NCI-H1930 (cell line): ENCODE measurements around the gene PTDSS2.

ENCODE experiments used
- DNase-seq, 2 experiments: peaks; one replicate each; lab custom pipeline; 2025; lab: John Stamatoyannopoulos, UW

PTDSS2 gene

GRCh38 chr11:492427-493226 lies 42.5 kb downstream of the PTDSS2 start:
- DNase-seq: no peak

DNA sequence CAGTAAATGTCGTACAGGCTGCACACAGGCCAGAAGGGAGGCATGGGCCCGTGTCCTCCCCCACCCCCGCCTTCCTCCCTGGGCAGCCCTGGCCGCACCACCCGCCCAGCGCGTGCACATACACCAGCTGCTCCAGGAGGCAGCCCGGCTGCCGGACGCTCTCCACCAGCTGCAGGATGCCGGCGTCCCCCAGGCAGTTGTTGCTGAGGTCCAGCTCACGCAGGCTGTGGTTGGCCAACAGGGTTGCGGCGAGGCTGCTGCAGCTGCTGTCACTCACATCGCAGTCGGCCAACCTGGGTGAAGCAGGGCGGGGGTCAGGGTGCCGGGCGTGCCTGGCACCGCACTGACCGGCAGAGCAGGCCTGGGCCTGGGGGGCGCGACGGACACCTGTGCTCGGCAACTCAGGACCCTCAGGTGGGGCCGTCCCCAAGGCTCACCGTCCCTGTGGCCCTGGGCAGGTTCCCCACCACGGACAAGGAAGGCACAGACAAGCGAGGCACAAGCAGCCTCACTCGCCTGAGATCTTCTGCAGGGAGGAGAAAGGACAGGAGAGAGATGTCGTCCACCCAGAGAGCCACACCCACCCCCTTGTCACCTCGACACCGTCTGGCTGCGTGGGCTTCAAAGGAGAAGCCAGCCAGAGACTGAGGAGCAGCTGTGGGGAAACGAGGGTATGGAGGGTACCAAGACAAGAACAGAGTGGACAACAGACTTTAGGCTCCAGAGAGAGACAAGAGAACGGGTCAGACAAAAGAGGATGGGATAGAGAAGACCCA lies 44.9 kb downstream of the PTDSS2 start:
- no peak for DNase-seq

DNA sequence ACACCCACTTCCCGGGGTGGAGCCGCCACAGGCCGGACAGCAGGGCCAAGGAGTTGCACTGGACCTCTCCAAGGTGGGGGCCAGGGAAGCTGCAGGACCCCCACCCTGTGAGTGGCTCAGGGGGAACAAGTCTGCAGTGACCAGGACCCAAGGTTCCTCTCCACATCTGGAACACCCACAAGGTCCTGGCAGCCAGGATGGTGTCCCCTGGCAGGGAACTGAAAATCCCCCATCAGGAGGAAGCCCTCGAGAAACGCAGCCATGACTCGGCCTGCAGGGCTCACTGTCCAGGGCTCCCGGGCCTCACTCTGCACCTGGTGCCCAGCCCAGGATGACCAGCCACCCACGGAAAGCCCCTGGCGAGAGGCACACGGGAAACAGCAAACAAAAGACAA lies 45.5 kb downstream of the PTDSS2 start:
- no peak for DNase-seq

DNA sequence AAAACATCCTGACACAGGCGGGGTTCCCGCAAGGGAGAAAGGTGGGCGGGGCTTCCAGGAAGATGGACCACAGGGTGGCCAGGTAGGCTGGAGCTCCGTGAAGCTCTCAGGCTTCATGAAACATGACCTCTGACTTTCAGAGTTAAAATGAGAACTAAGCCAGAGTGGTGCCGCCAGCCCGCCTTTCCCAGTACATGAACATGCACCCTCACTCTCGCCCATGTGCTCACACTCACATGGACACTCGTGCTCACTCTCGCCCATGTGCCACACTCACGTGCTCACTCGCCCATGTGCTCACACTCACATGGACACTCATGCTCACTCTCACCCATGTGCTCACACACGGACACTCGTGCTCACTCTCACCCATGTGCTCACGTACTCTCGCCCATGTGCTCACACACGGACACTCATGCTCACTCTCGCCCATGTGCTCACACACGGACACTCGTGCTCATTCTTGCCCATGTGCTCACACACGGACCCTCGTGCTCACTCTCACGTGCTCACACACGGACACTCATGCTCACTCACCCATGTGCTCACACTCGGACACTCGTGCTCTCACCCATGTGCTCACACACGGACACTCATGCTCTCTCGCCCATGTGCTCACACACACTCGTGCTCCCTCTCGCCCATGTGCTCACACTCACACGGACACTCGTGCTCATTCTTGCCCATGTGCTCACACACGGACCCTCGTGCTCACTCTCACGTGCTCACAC lies 46.9 kb downstream of the PTDSS2 start:
- DNase-seq: no peak

- no peak for DNase-seq
Measured at GRCh38 chr11:497565-498296, 47.7 kb downstream of the PTDSS2 start.

GRCh38 chr11:498297-499181 lies 48.5 kb downstream of the PTDSS2 start:
- DNase-seq: no peak

GRCh38 chr11:499201-500076 lies 49.4 kb downstream of the PTDSS2 start:
- no peak for DNase-seq

- no peak for DNase-seq
Measured at GRCh38 chr11:501001-501682, 51.1 kb downstream of the PTDSS2 start.

- no peak for DNase-seq
Measured at GRCh38 chr11:501683-502287, 51.7 kb downstream of the PTDSS2 start.

- DNase-seq: no peak
Measured at GRCh38 chr11:502288-503178, 52.5 kb downstream of the PTDSS2 start.

- no peak for DNase-seq
Measured at GRCh38 chr11:503179-503981, 53.3 kb downstream of the PTDSS2 start.

- DNase-seq: no peak
Measured at GRCh38 chr11:504053-504993, 54.2 kb downstream of the PTDSS2 start.

DNA sequence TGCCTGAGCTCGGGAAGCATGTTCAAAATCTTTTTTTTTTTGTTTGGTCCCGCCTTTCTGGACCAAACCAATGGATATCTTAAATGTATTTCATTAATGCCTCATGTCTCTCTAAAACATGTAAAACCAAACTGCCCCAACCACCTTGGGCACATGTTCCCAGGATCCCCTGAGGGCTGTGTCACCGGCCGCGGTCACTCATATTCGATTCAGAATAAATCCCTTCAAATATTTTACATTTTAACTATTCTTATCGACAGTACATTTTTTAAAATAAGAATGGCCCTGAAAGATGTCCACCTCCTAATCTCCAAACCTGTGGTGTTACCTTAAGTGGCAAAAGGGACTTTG lies 54.9 kb downstream of the PTDSS2 start:
- DNase-seq: no peak

- peak; percentile 100 for DNase-seq
Measured at GRCh38 chr11:506238-506994, 56.3 kb downstream of the PTDSS2 start.
